ENCODE results near the gene INPP4A. TPM values are rescaled to one million over a fixed set of nuclear protein-coding genes. Genes with fewer than 3 reads are reported as not detected.

INPP4A gene
- polyA plus RNA-seq, 1 experiment, result 12.9 TPM

- no peak for TF ChIP-seq CTCF (IDR thresholded peaks at IDR 0.05; ENCODE audit: low read depth, low read length)
- POLR2A ChIA-PET, result no interaction called here
- no peaks in the 10 kb centered on the region for H3K27me3 ChIP-seq (ENCODE audit: control insufficient read depth, insufficient read depth, low read length)
Observed at GRCh38 chr2:98571121-98571701, 126.6 kb downstream of the INPP4A start.

GRCh38 chr2:98571796-98572195 lies 127.1 kb downstream of the INPP4A start:
- no peak for TF ChIP-seq CTCF (IDR thresholded peaks at IDR 0.05; ENCODE audit: low read depth, low read length)
- POLR2A ChIA-PET, result no interaction called here
- CTCF ChIA-PET, result no interaction called here
- Histone ChIP-seq H3K4me3 (ENCODE audit: low read depth, low read length) (no peak overlapping the region), H3K27ac (ENCODE audit: low read depth, low read length) (no peak overlapping the region), H3K9me3 (ENCODE audit: control insufficient read depth, insufficient read depth, low read length) (no peaks in the 10 kb centered on the region; the same call in 1 of the 2 replicates), H3K27me3 (ENCODE audit: control insufficient read depth, insufficient read depth, low read length) (no peaks in the 10 kb centered on the region)
- no peak for DNase-seq (ENCODE audit: low read depth, low spot score)

More at GRCh38 chr2:98571121-98571701, 126.6 kb downstream of the INPP4A start:
- CTCF ChIA-PET, result interaction anchor here (1.5 kb wide), 1 partner anchor 12 kb away, joined by 4 read pairs; no protein-coding TSS in a partner anchor
- Histone ChIP-seq H3K9me3 (ENCODE audit: control insufficient read depth, insufficient read depth, low read length) (no peaks in the 10 kb centered on the region; the same call in 1 of the 2 replicates), H3K27ac (ENCODE audit: low read depth, low read length) (no peak overlapping the region), H3K4me3 (ENCODE audit: low read depth, low read length) (no peak overlapping the region)
- no peak for DNase-seq (ENCODE audit: low read depth, low spot score)

- Histone ChIP-seq H3K9me3 (ENCODE audit: control insufficient read depth, insufficient read depth, low read length) (no peaks in the 10 kb centered on the region; the same call in 1 of the 2 replicates), H3K27me3 (ENCODE audit: control insufficient read depth, insufficient read depth, low read length) (no peaks in the 10 kb centered on the region), H3K4me3 (ENCODE audit: low read depth, low read length) (no peak overlapping the region), H3K27ac (ENCODE audit: low read depth, low read length) (no peak overlapping the region)
- no peak for DNase-seq (ENCODE audit: low read depth, low spot score)
- ChIA-PET CTCF (no interaction called here), POLR2A (no interaction called here)
- TF ChIP-seq CTCF (IDR thresholded peaks at IDR 0.05; ENCODE audit: low read depth, low read length), result no peak
Observed at GRCh38 chr2:98572211-98572610, 127.6 kb downstream of the INPP4A start.

GRCh38 chr2:98572676-98573075 lies 128.0 kb downstream of the INPP4A start:
- ChIA-PET CTCF (no interaction called here), POLR2A (no interaction called here)
- Histone ChIP-seq H3K27ac (ENCODE audit: low read depth, low read length) (no peak overlapping the region), H3K9me3 (ENCODE audit: control insufficient read depth, insufficient read depth, low read length) (no peaks in the 10 kb centered on the region; the same call in 1 of the 2 replicates), H3K27me3 (ENCODE audit: control insufficient read depth, insufficient read depth, low read length) (no peaks in the 10 kb centered on the region), H3K4me3 (ENCODE audit: low read depth, low read length) (no peak overlapping the region)
- no peak for DNase-seq (ENCODE audit: low read depth, low spot score)
- TF ChIP-seq CTCF (IDR thresholded peaks at IDR 0.05; ENCODE audit: low read depth, low read length), result no peak

- ChIA-PET CTCF (interaction anchor here (0.8 kb wide), 1 partner anchor 161 kb away, joined by 3 read pairs; no protein-coding TSS in a partner anchor), POLR2A (no interaction called here)
- TF ChIP-seq CTCF (IDR thresholded peaks at IDR 0.05; ENCODE audit: low read depth, low read length), result no peak
- no peaks in the 10 kb centered on the region for H3K27me3 ChIP-seq (ENCODE audit: control insufficient read depth, insufficient read depth, low read length)
- DNase-seq (ENCODE audit: low read depth, low spot score), result no peak
- H3K9me3 ChIP-seq (ENCODE audit: control insufficient read depth, insufficient read depth, low read length), result no peaks in the 10 kb centered on the region; the same call in 1 of the 2 replicates
- H3K4me3 ChIP-seq (ENCODE audit: low read depth, low read length), result no peak overlapping the region
- H3K27ac ChIP-seq (ENCODE audit: low read depth, low read length), result no peak overlapping the region
Observed at GRCh38 chr2:98573426-98573825, 128.8 kb downstream of the INPP4A start.

Data from AG04450 (cell line).